GM21717 (cell line): Measurements from ENCODE around the gene PDHX.

Experiments
- ATAC-seq: cut with Tn5 transposase; IDR thresholded peaks from one replicate; pipeline ENCODE4 v1.9.1; 2021; ENCODE audit warnings: mild to moderate bottlenecking, moderate library complexity; ENCODE audit not compliant: unreplicated experiment

The PDHX gene

DNA sequence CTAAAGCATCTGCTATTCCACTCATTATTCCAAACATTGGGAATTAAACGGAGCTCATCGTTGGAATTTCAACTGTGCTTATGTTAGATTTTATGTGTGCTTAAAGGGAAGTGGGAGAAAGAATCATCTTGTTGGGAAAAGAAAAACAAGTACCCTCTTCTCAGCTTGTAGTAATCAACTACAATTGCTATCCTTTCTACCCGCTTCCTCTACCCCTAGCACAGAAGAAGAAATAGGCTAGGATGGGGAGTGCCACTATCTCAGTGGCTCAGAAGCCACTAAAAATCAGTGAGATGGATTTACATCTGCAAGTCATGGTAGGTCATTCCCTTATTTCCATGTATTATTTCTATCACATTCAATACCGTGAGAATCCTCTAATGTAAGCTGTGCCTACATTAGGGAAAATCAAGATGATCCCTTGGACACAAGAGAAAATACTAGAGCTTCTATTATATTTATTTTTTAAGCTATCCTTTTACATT, 124.7 kb downstream of the PDHX start:
- ATAC-seq, result no peak

DNA sequence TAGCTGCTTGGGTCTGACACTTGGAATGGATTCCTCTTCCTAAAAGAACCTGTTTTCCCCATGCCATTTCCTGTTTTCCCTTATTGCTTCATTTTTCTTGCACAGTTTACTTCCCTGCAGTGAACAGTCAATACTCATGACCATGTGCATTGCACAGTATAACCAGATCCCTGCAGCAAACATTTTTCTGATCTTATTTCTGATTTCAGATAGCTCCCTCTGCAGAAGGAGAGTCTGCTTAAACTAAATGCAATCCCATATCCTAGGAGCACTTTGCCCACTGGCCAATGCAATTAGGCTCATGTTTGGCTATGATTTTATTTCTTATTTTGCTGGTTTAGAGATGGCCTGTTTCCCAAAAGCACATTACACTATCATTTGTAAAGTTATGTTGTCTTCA, 125.8 kb downstream of the PDHX start:
- ATAC-seq, result no peak

- no peak for ATAC-seq
These were observed 126.5 kb downstream of the PDHX start for GRCh38 chr11:35042913-35043312.

GRCh38 chr11:35043936-35044335, 127.5 kb downstream of the PDHX start:
- ATAC-seq, result no peak

GRCh38 chr11:35045236-35045820, 128.9 kb downstream of the PDHX start:
- no peak for ATAC-seq
